SK-N-MC (cell line): Measurements from ENCODE around the gene OLFML2A.

Source experiments
- EZH2 ChIP-seq: fragments of 200-600 bp; sonication (generic); IDR thresholded peaks from one replicate; pipeline ENCODE4 v1.6.1; 2017; ENCODE audit warnings: antibody characterized with exemption
- POLR2AphosphoS5 ChIP-seq: IDR thresholded peaks from 2 replicates; pipeline ENCODE4 v1.6.1; 2012; ENCODE audit warnings: mild to moderate bottlenecking, low read depth, low read length, borderline replicate concordance

DNA sequence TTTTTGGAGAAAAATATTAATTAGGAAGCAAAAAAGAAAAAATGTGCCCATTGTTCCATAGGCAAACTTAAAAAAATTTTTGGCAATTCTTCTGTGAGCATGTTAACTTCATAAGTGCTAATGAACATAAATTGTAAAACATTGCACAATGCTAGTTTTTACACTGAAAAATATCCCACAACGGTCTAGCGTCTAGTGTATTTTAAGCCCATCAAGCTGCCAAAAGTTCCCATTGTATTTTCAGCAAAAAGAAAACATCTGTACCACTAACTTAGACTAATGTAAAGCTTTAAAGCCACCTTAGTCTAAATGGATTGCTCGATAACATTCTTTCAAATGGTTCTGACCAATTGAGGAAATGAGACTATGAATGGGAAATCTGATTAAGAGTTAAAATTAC lies 8.6 kb upstream of the OLFML2A start:
- TF ChIP-seq POLR2AphosphoS5, result no peak
- TF ChIP-seq EZH2, result no peak
